SK-N-SH (cell line): ENCODE results near the gene ZNF425. TPM values are rescaled to one million over a fixed set of nuclear protein-coding genes. Genes with fewer than 3 reads are reported as not detected.

Experiments used
- CTCF ChIA-PET: fragments of 300-600, 350-600 bp; formaldehyde crosslinking; extraction: SDS; loops from one replicate; lab custom pipeline; 2021; lab: Yijun Ruan, JAX
- POLR2A ChIA-PET: fragments of 350-600 bp; sonication (Branson Sonifier 250); formaldehyde crosslinking; extraction: SDS; loops from one replicate; lab custom pipeline; 2020; ENCODE audit warnings: antibody characterized with exemption, inconsistent platforms; lab: Yijun Ruan, JAX
- DNase-seq: peaks from one replicate; pipeline ENCODE4 v3.0.0; 2012
- H2AFZ ChIP-seq: fragments of 200-600 bp; sonication (generic); 2 replicates; pipeline ENCODE4 v1.8.1; 2016; ENCODE audit warnings: antibody characterized with exemption, mild to moderate bottlenecking, low read depth
- H3F3A ChIP-seq: fragments of 200-600 bp; sonication (generic); replicated peaks from 2 replicates; pipeline ENCODE3; 2016; ENCODE audit warnings: antibody characterized with exemption, mild to moderate bottlenecking; ENCODE audit not compliant: insufficient read depth
- H3K27ac ChIP-seq, 2 experiments: fragments of 200-500 bp in 1 of 2; fragments of 200-600 bp in 1 of 2; sonication (Bioruptor generic) in 1 of 2; sonication (generic), shearing (Covaris generic) in 1 of 2; 2 replicates each; pipeline versions ENCODE4 v1.5.1 to v1.6.1; 2014 to 2016; ENCODE audit warnings: low read depth in 2 of 2, inconsistent platforms in 1 of 2, low read length in 1 of 2, mild to moderate bottlenecking in 1 of 2, mixed read lengths in 1 of 2
- H3K27me3 ChIP-seq: fragments of 200-600 bp; sonication (generic), shearing (Covaris generic); 2 replicates; pipeline ENCODE4 v1.6.1; 2016; ENCODE audit warnings: mixed run types; ENCODE audit not compliant: insufficient read depth
- H3K36me3 ChIP-seq, 2 experiments: fragments of 200-500 bp in 1 of 2; fragments of 200-600 bp in 1 of 2; sonication (Bioruptor generic) in 1 of 2; sonication (generic) in 1 of 2; replicated peaks in 1 of 2; 2 replicates each; pipeline versions ENCODE3 to v1.5.1; 2014 to 2016; ENCODE audit warnings: low read length in 1 of 2, mild to moderate bottlenecking in 1 of 2; ENCODE audit not compliant: insufficient read depth in 2 of 2, control insufficient read depth in 1 of 2
- H3K4me1 ChIP-seq, 2 experiments: fragments of 200-500 bp in 1 of 2; fragments of 200-600 bp in 1 of 2; sonication (Bioruptor generic) in 1 of 2; sonication (generic), shearing (Covaris generic) in 1 of 2; 2 replicates each; pipeline versions ENCODE4 v1.5.1 to v1.6.1; 2014 to 2016; ENCODE audit warnings: low read depth in 1 of 2, low read length in 1 of 2, mixed run types in 1 of 2; ENCODE audit not compliant: insufficient read depth in 2 of 2, control insufficient read depth in 1 of 2
- H3K4me2 ChIP-seq: fragments of 200-600 bp; sonication (generic), shearing (Covaris generic); 2 replicates; pipeline ENCODE4 v1.6.1; 2017; ENCODE audit warnings: mixed run types
- H3K4me3 ChIP-seq, 2 experiments: fragments of 200-500 bp in 1 of 2; fragments of 200-600 bp in 1 of 2; sonication (Bioruptor generic) in 1 of 2; sonication (generic), shearing (Covaris generic) in 1 of 2; 2 replicates each; pipeline versions ENCODE4 v1.5.1 to v1.8.1; 2014 to 2016; ENCODE audit warnings: low read depth in 2 of 2, inconsistent platforms in 1 of 2, low read length in 1 of 2, mild to moderate bottlenecking in 1 of 2, mixed read lengths in 1 of 2, moderate library complexity in 1 of 2
- H3K79me2 ChIP-seq: fragments of 200-600 bp; sonication (generic); 2 replicates; pipeline ENCODE4 v1.8.1; 2017; ENCODE audit warnings: mild to moderate bottlenecking; ENCODE audit not compliant: insufficient read depth
- H3K9ac ChIP-seq: fragments of 200-600 bp; sonication (generic); 2 replicates; pipeline ENCODE4 v1.6.1; 2017; ENCODE audit warnings: mixed run types
- H3K9me2 ChIP-seq: fragments of 200-600 bp; sonication (generic); 2 replicates; pipeline ENCODE4 v1.6.1; 2017; ENCODE audit warnings: mixed run types
- H3K9me3 ChIP-seq: fragments of 200-600 bp; sonication (generic); 2 replicates; pipeline ENCODE4 v1.6.1; 2017; ENCODE audit warnings: mixed run types, mild to moderate bottlenecking, moderate library complexity
- H4K20me1 ChIP-seq: fragments of 200-600 bp; sonication (generic); 2 replicates; pipeline ENCODE4 v1.6.1; 2017; ENCODE audit warnings: mild to moderate bottlenecking, mixed run types; ENCODE audit not compliant: insufficient read depth
- EZH2phosphoT487 ChIP-seq: fragments of 200-600 bp; sonication (generic); IDR thresholded peaks from 2 replicates; pipeline ENCODE4 v1.6.1; 2017; ENCODE audit warnings: low read depth, mixed run types, mild to moderate bottlenecking, antibody characterized with exemption, moderate library complexity, borderline replicate concordance
- FOXM1 ChIP-seq: IDR thresholded peaks from 2 replicates; pipeline ENCODE4 v1.4.0; 2012; ENCODE audit warnings: low read depth, mild to moderate bottlenecking
- IRF3 ChIP-seq: fragments of 150-350 bp; IDR thresholded peaks from 2 replicates; pipeline ENCODE4 v1.6.1; 2016; ENCODE audit warnings: mild to moderate bottlenecking, low read depth, low read length
- MAX ChIP-seq: IDR thresholded peaks from 2 replicates; pipeline ENCODE4 v1.4.0; 2012; ENCODE audit warnings: low read depth
- NRF1 ChIP-seq: IDR thresholded peaks from 2 replicates; pipeline ENCODE4 v1.6.1; 2012; ENCODE audit warnings: low read depth, mild to moderate bottlenecking, low read length
- POLR2AphosphoS5 ChIP-seq: IDR thresholded peaks from 2 replicates; pipeline ENCODE4 v1.6.1; 2012; ENCODE audit warnings: low read depth, low read length
- REST ChIP-seq: IDR thresholded peaks from 2 replicates; pipeline ENCODE4 v1.6.1; 2012; ENCODE audit warnings: mild to moderate bottlenecking, low read depth, low read length, moderate library complexity
- TCF12 ChIP-seq: IDR thresholded peaks from 2 replicates; pipeline ENCODE4 v1.4.0; 2012
- TEAD4 ChIP-seq: IDR thresholded peaks from 2 replicates; pipeline ENCODE4 v1.4.0; 2012; ENCODE audit warnings: mild to moderate bottlenecking, borderline replicate concordance; ENCODE audit not compliant: insufficient read depth
- USF1 ChIP-seq: IDR thresholded peaks from 2 replicates; pipeline ENCODE4 v1.4.0; 2012; ENCODE audit warnings: low read depth, borderline replicate concordance
- YY1 ChIP-seq: IDR thresholded peaks from 2 replicates; pipeline ENCODE4 v1.4.0; 2012; ENCODE audit warnings: low read depth, mild to moderate bottlenecking
- WGBS: methylation state at CpG from one replicate; pipeline ENCODE4 v1.1.6; 2017; ENCODE audit warnings: low lambda C conversion rate; 5-methylcytosine and 5-hydroxymethylcytosine counted together
- polyA plus RNA-seq, 3 experiments: library from polyadenylated mRNA; depleted of rRNA; stranded (reverse); fragments of >200 nt; gene quantifications; 2 replicates each; pipeline ENCODE4 v1.2.3, GENCODE V29; 2012

The ZNF425 gene
- polyA plus RNA-seq, 1 of the 3 experiments (the other 2 are of a cell fraction): 1.4 TPM

GRCh38 chr7:149104214-149104613, 21.9 kb downstream of the ZNF425 start:
- Histone ChIP-seq H4K20me1 (no peaks in the 10 kb centered on the region), H3K9ac (no peak overlapping the region)
- CTCF ChIA-PET: interaction anchor here (0.9 to 1.6 kb wide), 3 partner anchors 13 to 248 kb away, joined by 3 read pairs; no protein-coding TSS in a partner anchor

GRCh38 chr7:149103424-149103823, 22.7 kb downstream of the ZNF425 start:
- Histone ChIP-seq H3K79me2 (no peaks in the 10 kb centered on the region), H3K9me2 (no peaks in the 10 kb centered on the region), H3K9me3 (no peaks in the 10 kb centered on the region), H3K27ac (no peak overlapping the region), H3K4me2 (no peak overlapping the region), H3K27me3 (no peaks in the 10 kb centered on the region), H3K36me3 (no peaks in the 10 kb centered on the region), H2AFZ (no peak overlapping the region), H3K4me1 (no peaks in the 10 kb centered on the region), H3K9ac (no peak overlapping the region), H3K4me3 (no peak overlapping the region), H4K20me1 (no peaks in the 10 kb centered on the region), H3F3A (no peaks in the 10 kb centered on the region)
- POLR2A ChIA-PET: no interaction called here
- no peak for DNase-seq
- CTCF ChIA-PET: interaction anchor here (0.9 to 1.6 kb wide), 2 partner anchors 29 to 247 kb away, joined by 3 read pairs; no protein-coding TSS in a partner anchor
- 95% methylated on average over 9 of the region's 9 CpGs for WGBS
- TF ChIP-seq REST: no peak
- no peak for TF ChIP-seq NRF1
- TF ChIP-seq POLR2AphosphoS5: no peak
- no peak for TF ChIP-seq USF1
- TF ChIP-seq IRF3: no peak

More at GRCh38 chr7:149104214-149104613, 21.9 kb downstream of the ZNF425 start:
- no peak overlapping the region for H3K4me2 ChIP-seq
- no peak overlapping the region for H2AFZ ChIP-seq
- 95% methylated on average over 35 of the region's 35 CpGs for WGBS
- no peaks in the 10 kb centered on the region for H3K4me1 ChIP-seq
- TF ChIP-seq TEAD4 (no peak), POLR2AphosphoS5 (no peak), FOXM1 (no peak), EZH2phosphoT487 (no peak), TCF12 (no peak), MAX (no peak), YY1 (no peak)
- no peak for DNase-seq
- no peaks in the 10 kb centered on the region for H3K9me3 ChIP-seq
- H3K36me3 ChIP-seq: no peaks in the 10 kb centered on the region
- H3K79me2 ChIP-seq: no peaks in the 10 kb centered on the region
- H3K4me3 ChIP-seq: no peak overlapping the region
- POLR2A ChIA-PET: interaction anchor here (0.8 kb wide), 1 partner anchor 21 kb away, joined by 4 read pairs; no protein-coding TSS in a partner anchor
- H3K27ac ChIP-seq: no peak overlapping the region
- no peaks in the 10 kb centered on the region for H3K27me3 ChIP-seq
- no peaks in the 10 kb centered on the region for H3K9me2 ChIP-seq
- H3F3A ChIP-seq: no peaks in the 10 kb centered on the region
